ENCODE measurements around the gene BMP15. TPM values are rescaled to one million over a fixed set of nuclear protein-coding genes. Genes with fewer than 3 reads are reported as not detected.
A peak's percentile ranks its signal among the peaks of the same experiment; 100 is the strongest.

Gene BMP15
- total and polyA plus RNA-seq, 2 of the 8 experiments (the other 6 are each of a cell fraction or from before 2014, with no cell fraction given) = not detected

GRCh38 chrX:50881028-50881427 is 29.5 kb upstream of the BMP15 start:
- Histone ChIP-seq H2BK20ac (ENCODE audit: low read length) (no peak overlapping the region), H3K14ac (ENCODE audit: insufficient read length) (no peak overlapping the region)
- peak; percentile 24 for FAIRE-seq

More at GRCh38 chrX:50881028-50881427, 29.5 kb upstream of the BMP15 start:
- Histone ChIP-seq H3K36me3 (ENCODE audit: control insufficient read depth in 2 of 4, insufficient read depth in 4 of 4, low read length in 3 of 4) (no peaks in the 10 kb centered on the region), H3K4me2 (ENCODE audit: insufficient read depth in 1 of 2, low read depth in 2 of 2, low read length in 2 of 2) (no peak overlapping the region), H4K5ac (ENCODE audit: insufficient read length, low read depth, low read length) (no peak overlapping the region), H3K4me3 (ENCODE audit: extremely low read depth in 1 of 4, insufficient read depth in 2 of 4, low read depth in 3 of 4, low read length in 4 of 4) (no peak overlapping the region), H3K9me3 (ENCODE audit: insufficient read depth in 2 of 2, low read depth in 1 of 2, low read length in 1 of 2) (no peaks in the 10 kb centered on the region), H3K4ac (replicated peaks; ENCODE audit: insufficient read length, low read depth, low read length) (no peak overlapping the region), H3K9ac (replicated peaks in 1 of 4; ENCODE audit: extremely low read depth in 1 of 4, low read depth in 3 of 4, low read length in 3 of 4) (no peak overlapping the region), H3K27ac (ENCODE audit: low read depth, low read length) (no peak overlapping the region), H2BK5ac (ENCODE audit: low read depth, low read length) (no peak overlapping the region), H3K27me3 (replicated peaks in 1 of 4; ENCODE audit: control insufficient read depth in 3 of 4, extremely low read depth in 1 of 4, insufficient read depth in 3 of 4, low read length in 3 of 4) (no peaks in the 10 kb centered on the region), H2BK12ac (ENCODE audit: low read depth, low read length) (no peak overlapping the region), H3K79me2 (ENCODE audit: control insufficient read depth in 1 of 2, insufficient read depth in 2 of 2, low read length in 2 of 2) (no peaks in the 10 kb centered on the region), H4K8ac (ENCODE audit: extremely low read depth, insufficient read depth, low read length) (no peak overlapping the region), H4K20me1 (replicated peaks in 1 of 2; ENCODE audit: control insufficient read depth in 1 of 2, insufficient read depth in 2 of 2, low read length in 2 of 2) (no peaks in the 10 kb centered on the region), H2BK120ac (replicated peaks; ENCODE audit: low read depth, low read length) (no peak overlapping the region), H2AFZ (ENCODE audit: low read length) (no peak overlapping the region), H2AK5ac (ENCODE audit: low read depth, low read length) (no peak overlapping the region), H4K91ac (replicated peaks; ENCODE audit: insufficient read length, low read length) (no peak overlapping the region), H3K4me1 (replicated peaks in 1 of 4; ENCODE audit: control insufficient read depth in 3 of 4, insufficient read depth in 4 of 4, low read length in 3 of 4) (peaks cover 0 to 4% (median 0%) of the 10 kb centered on the region in 4 experiments; a peak in 1 of 7 replicates), H2BK15ac (ENCODE audit: low read length) (no peak overlapping the region), H3K56ac (replicated peaks; ENCODE audit: insufficient read length, low read depth, low read length) (no peak overlapping the region), H3K23ac (ENCODE audit: insufficient read length) (no peak overlapping the region), H3K18ac (ENCODE audit: extremely low read depth, low read length) (no peak overlapping the region), H3K79me1 (ENCODE audit: low read depth, low read length) (no peaks in the 10 kb centered on the region), H3K23me2 (ENCODE audit: low read depth, low read length) (no peaks in the 10 kb centered on the region)
- no peak for DNase-seq (ENCODE audit: low read depth in 1 of 2, low spot score in 2 of 2)
- POLR2A ChIA-PET (ENCODE audit: partially characterized antibody) = no interaction called here
- TF ChIP-seq YY1 (IDR thresholded peaks at IDR 0.05; ENCODE audit: low read depth, low read length) (no peak), KDM1A (IDR thresholded peaks at IDR 0.05; ENCODE audit: borderline replicate concordance, low read length) (no peak), CBX5 (IDR thresholded peaks at IDR 0.05; ENCODE audit: low read depth, low read length) (no peak)
- CTCF ChIA-PET (ENCODE audit: partially characterized antibody) = no interaction called here

Measured in H1 (cell line).